ENCODE measurements around the gene LYVE1.

The LYVE1 gene

GRCh38 chr11:10584071-10584501 is 15.6 kb upstream of the LYVE1 start:
- peak overlapping the region; percentile 55 to 87 for H3K27ac ChIP-seq
- no peaks in the 10 kb centered on the region for H3K9me3 ChIP-seq
- TF ChIP-seq, protein P1, sequence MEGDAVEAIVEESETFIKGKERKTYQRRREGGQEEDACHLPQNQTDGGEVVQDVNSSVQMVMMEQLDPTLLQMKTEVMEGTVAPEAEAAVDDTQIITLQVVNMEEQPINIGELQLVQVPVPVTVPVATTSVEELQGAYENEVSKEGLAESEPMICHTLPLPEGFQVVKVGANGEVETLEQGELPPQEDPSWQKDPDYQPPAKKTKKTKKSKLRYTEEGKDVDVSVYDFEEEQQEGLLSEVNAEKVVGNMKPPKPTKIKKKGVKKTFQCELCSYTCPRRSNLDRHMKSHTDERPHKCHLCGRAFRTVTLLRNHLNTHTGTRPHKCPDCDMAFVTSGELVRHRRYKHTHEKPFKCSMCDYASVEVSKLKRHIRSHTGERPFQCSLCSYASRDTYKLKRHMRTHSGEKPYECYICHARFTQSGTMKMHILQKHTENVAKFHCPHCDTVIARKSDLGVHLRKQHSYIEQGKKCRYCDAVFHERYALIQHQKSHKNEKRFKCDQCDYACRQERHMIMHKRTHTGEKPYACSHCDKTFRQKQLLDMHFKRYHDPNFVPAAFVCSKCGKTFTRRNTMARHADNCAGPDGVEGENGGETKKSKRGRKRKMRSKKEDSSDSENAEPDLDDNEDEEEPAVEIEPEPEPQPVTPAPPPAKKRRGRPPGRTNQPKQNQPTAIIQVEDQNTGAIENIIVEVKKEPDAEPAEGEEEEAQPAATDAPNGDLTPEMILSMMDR (IDR thresholded peaks at IDR 0.05) = no peak
- peaks cover 0 to 64% (median 18%) of the 10 kb centered on the region in 4 donors for H3K4me1 ChIP-seq
- intact Hi-C loops (cut with DNase I; ENCODE audit: low total_unique reads) = no loop called here
- peaks cover 33 to 73% (median 47%) of the 10 kb centered on the region in 3 donors for H3K36me3 ChIP-seq
- no peaks in the 10 kb centered on the region for H3K27me3 ChIP-seq
- DNase-seq = no peak
- no peak overlapping the region for H3K4me3 ChIP-seq

GRCh38 chr11:10581481-10582019 is 13.1 kb upstream of the LYVE1 start:
- Histone ChIP-seq H3K27me3 (no peaks in the 10 kb centered on the region), H3K36me3 (peaks cover 57 to 81% (median 61%) of the 10 kb centered on the region in 3 donors), H3K9me3 (no peaks in the 10 kb centered on the region), H3K27ac (peak overlapping the region; percentile 55 to 65), H3K4me3 (no peak overlapping the region), H3K4me1 (peaks cover 0 to 46% (median 10%) of the 10 kb centered on the region in 4 donors)
- intact Hi-C loops (cut with DNase I; ENCODE audit: low total_unique reads) = no loop called here
- TF ChIP-seq, protein P1 (IDR thresholded peaks at IDR 0.05) = no peak
- DNase-seq = peak; percentile 70 to 71

DNA sequence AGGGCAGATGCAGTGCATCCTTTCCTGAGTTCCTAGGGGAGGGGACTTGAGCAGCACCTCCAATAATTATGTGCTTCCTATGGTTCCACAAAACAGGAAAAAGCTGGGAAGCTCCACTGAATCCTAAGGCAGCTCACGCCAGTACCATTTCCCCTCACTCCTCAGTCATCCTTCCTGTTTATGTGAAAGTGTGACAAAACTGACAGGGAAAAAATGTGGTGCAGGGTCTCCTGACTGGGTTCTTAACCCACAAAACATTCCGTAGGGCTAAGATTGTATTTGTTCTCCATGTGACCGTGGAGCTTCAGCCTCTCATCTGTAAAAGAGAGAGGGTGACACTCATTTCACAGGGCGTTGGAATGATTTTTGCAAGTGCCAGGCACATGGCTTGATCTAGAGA is 12.2 kb upstream of the LYVE1 start:
- peaks cover 66 to 87% (median 70%) of the 10 kb centered on the region in 3 donors for H3K36me3 ChIP-seq
- H3K27me3 ChIP-seq = no peaks in the 10 kb centered on the region
- TF ChIP-seq, protein P1 (IDR thresholded peaks at IDR 0.05) = no peak
- DNase-seq = no peak
- intact Hi-C loops (cut with DNase I; ENCODE audit: low total_unique reads) = no loop called here
- no peaks in the 10 kb centered on the region for H3K9me3 ChIP-seq
- no peak overlapping the region for H3K4me3 ChIP-seq
- H3K4me1 ChIP-seq = peaks cover 0 to 37% (median 2%) of the 10 kb centered on the region in 4 donors
- H3K27ac ChIP-seq = peak overlapping the region; percentile 55 to 65

DNA sequence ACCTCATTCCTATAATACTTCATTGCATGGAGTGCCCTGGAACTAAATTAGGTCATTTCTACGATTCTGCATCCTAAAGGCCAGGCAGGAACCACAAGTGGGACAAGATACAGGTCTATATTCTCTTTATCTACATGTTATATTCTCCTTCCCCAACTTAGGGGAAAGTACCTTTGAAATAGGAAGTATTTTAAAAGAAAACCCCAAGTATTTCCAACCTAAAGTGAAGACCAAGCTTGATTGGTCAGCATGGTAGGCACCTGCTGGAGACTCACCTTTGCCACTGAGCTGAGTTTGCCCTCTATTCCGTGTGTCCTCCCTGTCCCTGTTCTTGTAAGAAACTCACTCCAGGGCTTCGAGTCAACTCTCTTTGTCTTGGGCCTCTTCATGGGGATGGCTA is 11.2 kb upstream of the LYVE1 start:
- DNase-seq = no peak
- H3K4me1 ChIP-seq = peaks cover 0 to 28% (median 2%) of the 10 kb centered on the region in 4 donors
- intact Hi-C loops (cut with DNase I; ENCODE audit: low total_unique reads) = no loop called here
- no peak overlapping the region for H3K4me3 ChIP-seq
- no peaks in the 10 kb centered on the region for H3K27me3 ChIP-seq
- H3K27ac ChIP-seq = peak overlapping the region in 1 of 2 donors; percentile 55
- H3K9me3 ChIP-seq = no peaks in the 10 kb centered on the region
- peaks cover 75 to 91% (median 78%) of the 10 kb centered on the region in 3 donors for H3K36me3 ChIP-seq
- TF ChIP-seq, protein P1 (IDR thresholded peaks at IDR 0.05) = no peak

DNA sequence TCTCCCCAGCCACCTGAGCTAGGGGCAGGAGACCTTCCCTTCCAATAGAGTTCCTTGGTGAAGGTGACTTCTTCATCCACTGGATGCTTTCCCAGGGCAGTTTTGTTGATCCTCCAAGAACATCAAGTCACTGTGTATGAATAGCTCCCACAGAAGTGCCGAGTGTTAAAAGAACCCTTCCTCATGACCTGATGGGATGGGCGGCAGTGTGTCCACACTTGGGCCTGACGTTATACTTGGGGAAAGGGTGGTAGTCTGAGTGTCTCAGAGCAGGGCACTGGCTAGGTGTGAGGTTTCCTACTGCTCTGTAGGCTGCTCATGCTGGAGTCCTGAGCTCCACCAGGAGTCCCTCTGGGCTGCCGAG is 7.6 kb upstream of the LYVE1 start:
- peak overlapping the region in 1 of 2 donors; percentile 6 for H3K27ac ChIP-seq
- no peak overlapping the region for H3K4me3 ChIP-seq
- TF ChIP-seq, protein P1 (IDR thresholded peaks at IDR 0.05) = no peak
- H3K36me3 ChIP-seq = peaks cover 67 to 76% (median 74%) of the 10 kb centered on the region in 3 donors
- intact Hi-C loops (cut with DNase I; ENCODE audit: low total_unique reads) = no loop called here
- no peaks in the 10 kb centered on the region for H3K9me3 ChIP-seq
- no peak for DNase-seq
- peaks cover 0 to 27% (median 12%) of the 10 kb centered on the region in 4 donors for H3K4me1 ChIP-seq
- no peaks in the 10 kb centered on the region for H3K27me3 ChIP-seq
